Measurements from ENCODE around the gene KIR2DL3.

GRCh38 chr19:54738715-54739114 lies 402 bp downstream of the KIR2DL3 start:
- no peak for TF ChIP-seq POLR2A (IDR thresholded peaks at IDR 0.05)
- no peak for TF ChIP-seq CTCF (IDR thresholded peaks at IDR 0.05)
- TF ChIP-seq POLR2AphosphoS5 (IDR thresholded peaks at IDR 0.05; ENCODE audit: insufficient read depth in 1 of 2, low read depth in 1 of 2) = no peak
